ENCODE data around the gene PRSS33.

PRSS33 gene

DNA sequence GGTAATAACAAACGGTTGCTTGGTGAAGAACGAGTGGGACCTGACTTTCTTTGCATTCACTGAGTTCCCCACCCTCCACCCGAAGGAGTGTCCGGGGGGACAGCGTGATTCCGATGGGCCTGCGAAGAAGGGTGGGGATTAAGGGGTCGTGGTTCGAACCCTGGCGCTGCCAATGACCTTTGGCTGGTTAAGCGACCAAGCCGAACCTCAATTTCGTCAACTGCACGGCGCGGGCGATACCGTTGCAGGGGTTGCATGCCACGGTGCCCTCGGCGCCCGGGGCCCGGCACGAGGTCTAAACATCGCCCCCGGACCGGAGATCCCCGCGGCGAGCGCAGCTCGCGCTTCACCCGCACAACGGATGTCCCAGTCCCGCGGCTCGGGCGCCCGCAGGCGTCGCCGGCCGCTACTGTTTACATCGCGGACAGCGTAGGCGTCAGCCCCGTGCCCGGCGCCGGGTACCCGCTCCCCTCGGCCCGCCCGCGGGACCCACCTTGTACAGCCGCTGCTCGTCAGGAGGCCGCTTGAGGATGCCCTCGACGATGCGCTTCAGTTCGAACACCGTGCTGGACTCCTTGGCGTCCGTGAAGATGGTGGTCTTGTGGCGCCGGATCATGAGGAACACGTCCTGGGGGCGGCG lies 10.7 kb downstream of the PRSS33 start:
- H3K27me3 ChIP-seq, result no peaks in the 10 kb centered on the region
- no peak for DNase-seq
- H3K36me3 ChIP-seq, result peaks cover 37% of the 10 kb centered on the region
- peak overlapping the region; percentile 90 for H3K4me3 ChIP-seq (ENCODE audit: low read depth, low read length)
- H3K4me1 ChIP-seq, result no peaks in the 10 kb centered on the region
- TF ChIP-seq, protein P1, sequence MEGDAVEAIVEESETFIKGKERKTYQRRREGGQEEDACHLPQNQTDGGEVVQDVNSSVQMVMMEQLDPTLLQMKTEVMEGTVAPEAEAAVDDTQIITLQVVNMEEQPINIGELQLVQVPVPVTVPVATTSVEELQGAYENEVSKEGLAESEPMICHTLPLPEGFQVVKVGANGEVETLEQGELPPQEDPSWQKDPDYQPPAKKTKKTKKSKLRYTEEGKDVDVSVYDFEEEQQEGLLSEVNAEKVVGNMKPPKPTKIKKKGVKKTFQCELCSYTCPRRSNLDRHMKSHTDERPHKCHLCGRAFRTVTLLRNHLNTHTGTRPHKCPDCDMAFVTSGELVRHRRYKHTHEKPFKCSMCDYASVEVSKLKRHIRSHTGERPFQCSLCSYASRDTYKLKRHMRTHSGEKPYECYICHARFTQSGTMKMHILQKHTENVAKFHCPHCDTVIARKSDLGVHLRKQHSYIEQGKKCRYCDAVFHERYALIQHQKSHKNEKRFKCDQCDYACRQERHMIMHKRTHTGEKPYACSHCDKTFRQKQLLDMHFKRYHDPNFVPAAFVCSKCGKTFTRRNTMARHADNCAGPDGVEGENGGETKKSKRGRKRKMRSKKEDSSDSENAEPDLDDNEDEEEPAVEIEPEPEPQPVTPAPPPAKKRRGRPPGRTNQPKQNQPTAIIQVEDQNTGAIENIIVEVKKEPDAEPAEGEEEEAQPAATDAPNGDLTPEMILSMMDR (IDR thresholded peaks at IDR 0.05; ENCODE audit: low read depth, low read length), result no peak
- H3K9me3 ChIP-seq, result no peaks in the 10 kb centered on the region

DNA sequence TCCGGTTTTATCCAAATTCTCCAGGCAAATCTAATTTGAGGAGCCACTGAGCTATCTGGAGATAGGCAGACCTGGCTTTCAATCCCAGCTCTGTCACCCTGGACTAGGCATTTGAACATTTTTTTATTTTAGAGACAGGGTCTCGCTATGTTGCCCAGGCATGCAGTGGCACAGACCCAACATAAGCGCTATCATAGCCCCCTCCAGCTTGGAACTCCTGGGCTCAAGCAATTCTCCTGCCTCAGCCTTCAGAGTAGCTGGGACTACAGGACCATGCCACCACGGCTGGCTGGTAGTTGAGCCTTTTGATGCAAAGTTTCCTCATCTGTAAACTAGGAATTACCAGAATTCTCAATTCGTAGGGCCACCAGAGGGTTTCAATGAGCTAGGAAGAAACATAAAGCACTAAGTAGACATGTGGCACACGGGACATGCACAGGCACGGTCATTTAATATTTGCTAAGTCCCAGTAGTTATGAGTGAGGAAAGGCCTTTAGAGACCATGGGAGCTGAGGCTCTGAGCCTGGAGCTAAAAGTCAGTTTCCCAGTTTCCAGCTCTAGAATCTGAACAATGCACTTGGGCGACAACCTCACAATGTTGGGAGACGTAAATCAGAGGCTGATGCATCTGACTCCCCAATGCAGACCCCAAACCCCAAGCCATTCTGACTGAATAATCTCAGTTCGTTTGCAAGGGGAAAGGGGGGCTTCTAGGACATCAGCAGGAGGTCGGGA lies 11.4 kb downstream of the PRSS33 start:
- Histone ChIP-seq H3K27me3 (no peaks in the 10 kb centered on the region), H3K9me3 (no peaks in the 10 kb centered on the region), H3K36me3 (peaks cover 43% of the 10 kb centered on the region), H3K4me1 (no peaks in the 10 kb centered on the region), H3K4me3 (ENCODE audit: low read depth, low read length) (peak overlapping the region; percentile 90)
- TF ChIP-seq, protein P1 (IDR thresholded peaks at IDR 0.05; ENCODE audit: low read depth, low read length), result no peak
- no peak for DNase-seq

DNA sequence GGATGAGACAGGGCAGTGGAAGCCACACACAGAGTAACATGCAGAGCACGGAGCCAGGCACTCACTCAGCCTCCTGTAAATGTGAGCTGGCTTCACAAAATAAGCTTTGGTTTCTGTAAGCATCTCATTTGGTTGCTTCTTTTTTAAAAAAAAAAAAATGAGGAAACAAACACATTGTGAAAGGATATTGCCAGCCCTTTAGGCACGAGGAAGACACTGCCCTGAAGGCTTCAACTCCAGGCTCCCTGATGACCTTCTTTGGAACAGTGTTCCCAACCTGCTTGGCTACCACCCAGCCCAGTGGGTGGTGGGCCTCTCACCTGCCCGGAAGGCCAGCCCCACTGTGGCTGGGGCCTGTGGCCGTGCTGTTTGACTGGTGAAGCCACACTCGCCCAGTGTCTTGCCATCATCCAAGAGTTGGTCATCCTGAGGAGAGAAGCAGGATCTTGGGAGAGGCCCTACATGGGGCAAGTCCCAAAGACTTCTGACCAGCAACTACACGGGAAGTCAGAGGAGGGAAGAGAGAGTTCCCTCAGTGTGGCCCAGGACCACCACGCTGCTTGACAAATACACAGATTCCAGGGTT lies 12.1 kb downstream of the PRSS33 start:
- no peaks in the 10 kb centered on the region for H3K27me3 ChIP-seq
- peak overlapping the region; percentile 90; the same call in 1 of the 2 replicates for H3K4me3 ChIP-seq (ENCODE audit: low read depth, low read length)
- no peak for DNase-seq
- peaks cover 48% of the 10 kb centered on the region for H3K36me3 ChIP-seq
- no peaks in the 10 kb centered on the region for H3K9me3 ChIP-seq
- TF ChIP-seq, protein P1 (IDR thresholded peaks at IDR 0.05; ENCODE audit: low read depth, low read length), result no peak
- H3K4me1 ChIP-seq, result no peaks in the 10 kb centered on the region

DNA sequence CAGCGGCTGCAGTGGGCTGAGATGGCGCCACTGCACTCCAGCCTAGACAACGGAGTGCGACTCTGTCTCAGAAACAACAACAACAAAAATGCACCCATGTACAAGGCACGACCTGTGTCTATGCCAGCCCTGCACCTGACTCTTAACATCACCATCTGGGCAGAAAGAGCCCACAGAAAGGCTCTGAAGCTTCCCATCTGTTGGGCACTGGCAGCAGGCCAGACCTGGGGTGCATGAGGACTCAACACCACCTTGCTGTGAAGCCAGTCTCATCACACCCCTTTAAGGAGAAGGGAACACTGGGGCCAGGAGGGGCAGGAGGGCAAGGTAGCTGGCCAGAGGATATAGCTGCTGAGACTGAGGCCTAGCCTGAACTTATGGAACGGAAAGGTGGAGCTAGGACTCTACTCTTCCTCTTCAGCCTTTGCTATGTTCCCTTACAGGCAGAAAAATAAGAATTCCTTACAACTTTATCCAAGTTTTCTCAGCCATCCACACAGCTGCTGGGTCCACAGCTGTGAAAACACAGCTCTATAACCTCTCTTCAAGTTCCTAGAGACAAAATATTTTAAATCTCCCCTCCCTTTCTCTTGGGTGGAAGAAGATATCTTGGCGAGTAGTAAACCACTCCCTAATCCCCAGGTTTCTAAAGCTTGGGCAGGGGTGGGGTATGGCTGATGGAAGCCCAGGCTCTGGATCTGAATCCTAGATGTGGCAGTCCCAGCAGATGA lies 13.0 kb downstream of the PRSS33 start:
- Histone ChIP-seq H3K9me3 (no peaks in the 10 kb centered on the region), H3K36me3 (peaks cover 57% of the 10 kb centered on the region), H3K27me3 (no peaks in the 10 kb centered on the region), H3K4me3 (ENCODE audit: low read depth, low read length) (no peak overlapping the region), H3K4me1 (no peaks in the 10 kb centered on the region)
- TF ChIP-seq, protein P1 (IDR thresholded peaks at IDR 0.05; ENCODE audit: low read depth, low read length), result no peak
- no peak for DNase-seq

DNA sequence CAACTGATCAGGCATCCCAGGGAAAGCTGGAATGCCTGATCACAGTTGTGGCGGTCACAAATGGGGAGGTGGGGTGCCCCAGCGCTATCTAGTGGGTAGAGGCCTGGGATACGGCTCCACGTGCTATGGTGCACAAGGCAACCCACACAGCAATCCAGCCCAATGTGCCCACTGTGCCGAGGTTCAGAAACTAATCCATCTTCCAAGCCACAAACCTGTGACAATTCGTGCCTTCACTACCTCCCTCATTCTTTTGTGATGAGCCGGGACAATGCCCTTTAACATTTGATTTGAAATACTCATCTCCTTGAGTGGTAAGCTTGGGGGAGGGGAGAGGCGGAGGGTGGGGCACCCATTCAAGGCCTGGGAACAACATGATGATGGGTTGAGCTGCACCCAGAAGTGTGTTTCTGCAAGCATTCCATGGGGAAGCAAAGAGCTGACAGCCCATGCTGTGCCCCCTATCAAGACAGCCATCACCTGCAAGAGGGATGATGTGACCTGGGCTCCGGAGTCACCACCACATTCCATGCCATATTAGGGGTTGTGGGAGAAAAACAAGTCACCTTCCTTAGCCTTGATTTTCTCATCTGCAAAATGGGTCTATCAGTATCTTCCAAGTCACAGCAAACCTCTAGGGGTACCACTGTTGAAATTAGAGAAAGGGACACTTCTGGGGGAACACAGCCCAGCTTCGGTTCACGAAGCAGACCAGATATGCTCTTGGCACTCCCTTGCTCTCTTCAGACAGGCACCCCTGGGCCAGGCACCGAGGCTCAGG lies 14.0 kb downstream of the PRSS33 start:
- H3K27me3 ChIP-seq, result no peaks in the 10 kb centered on the region
- no peaks in the 10 kb centered on the region for H3K9me3 ChIP-seq
- H3K4me3 ChIP-seq (ENCODE audit: low read depth, low read length), result no peak overlapping the region
- no peaks in the 10 kb centered on the region for H3K4me1 ChIP-seq
- TF ChIP-seq, protein P1 (IDR thresholded peaks at IDR 0.05; ENCODE audit: low read depth, low read length), result no peak
- peaks cover 67% of the 10 kb centered on the region for H3K36me3 ChIP-seq
- DNase-seq, result no peak
